ENCODE measurements around the gene SH2D6. TPM values are rescaled to one million over a fixed set of nuclear protein-coding genes. Genes with fewer than 3 reads are reported as not detected.

The SH2D6 gene
- total and polyA plus RNA-seq, 9 of the 15 experiments (the other 6 are each of a cell fraction or from before 2014, with no cell fraction given), result 0.07 to 0.76 (median 0.33) TPM; not detected in 2

DNA sequence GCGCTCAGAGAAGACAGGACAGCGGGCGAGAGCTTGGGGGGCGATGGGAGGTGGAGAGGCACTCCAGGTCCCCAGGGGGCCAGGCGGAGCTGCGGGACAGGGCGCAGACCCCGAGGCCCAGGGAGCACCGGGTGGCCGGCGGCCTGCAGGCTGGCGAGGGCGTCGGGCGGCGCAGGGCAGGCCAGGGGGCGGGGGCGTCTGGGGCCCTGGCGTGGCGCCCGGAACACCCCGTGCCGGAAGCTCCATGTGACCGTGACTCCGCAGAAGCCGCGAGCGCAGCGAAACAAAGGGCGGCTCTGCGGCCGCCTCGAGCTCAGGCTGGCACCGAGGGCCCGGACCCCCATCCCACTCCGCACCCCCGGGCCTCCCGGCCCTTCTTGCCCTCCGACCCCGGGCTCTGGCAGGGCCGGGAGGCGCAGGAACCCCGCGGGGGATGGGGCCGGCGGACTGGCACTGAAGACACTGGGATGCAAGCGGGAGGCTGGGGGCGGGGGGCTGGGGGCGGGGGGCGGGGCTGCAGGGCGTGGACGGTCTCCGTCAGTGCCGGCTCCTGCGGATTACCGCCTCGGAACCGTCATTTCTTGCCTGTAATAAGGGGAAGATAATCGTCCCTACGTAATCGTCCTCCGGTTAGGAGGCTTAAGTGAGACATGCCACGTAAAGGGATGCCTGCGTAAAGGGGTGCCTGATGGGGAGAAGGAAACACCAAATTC lies 19.1 kb downstream of the SH2D6 start:
- peak; percentile 81 for ATAC-seq
- Histone ChIP-seq H3K9ac (ENCODE audit: insufficient read depth in 1 of 2, low read depth in 2 of 2, low read length in 2 of 2) (peak overlapping the region; percentile 73 to 90), H3K27ac (ENCODE audit: extremely low read depth, low read depth, low read length) (peak overlapping the region; percentile 79), H3K36me3 (ENCODE audit: control insufficient read depth, insufficient read depth, low read length) (no peaks in the 10 kb centered on the region), H3K79me2 (ENCODE audit: control insufficient read depth, insufficient read depth, low read length) (no peaks in the 10 kb centered on the region; the same call in 2 of the 3 replicates), H3K4me1 (replicated peaks in 1 of 2; ENCODE audit: control insufficient read depth in 2 of 2, insufficient read depth in 2 of 2, low read length in 2 of 2) (peaks cover 28 to 52% of the 10 kb centered on the region in 2 experiments), H2AFZ (ENCODE audit: low read depth, low read length) (peak overlapping the region; percentile 86), H3K27me3 (ENCODE audit: control insufficient read depth in 2 of 2, insufficient read depth in 2 of 2, low read length in 2 of 2) (no peaks in the 10 kb centered on the region), H3K4me2 (ENCODE audit: insufficient read depth, low read length) (peak overlapping the region; percentile 81), H3K9me1 (ENCODE audit: control insufficient read depth, insufficient read depth, low read length) (no peaks in the 10 kb centered on the region), H3K9me3 (replicated peaks; ENCODE audit: control insufficient read depth, insufficient read depth, low read depth, low read length) (no peaks in the 10 kb centered on the region), H3K4me3 (peak overlapping the region; percentile 32), H4K20me1 (replicated peaks; ENCODE audit: control insufficient read depth, insufficient read depth, low read length) (no peaks in the 10 kb centered on the region)
- FAIRE-seq, result peak; percentile 61
- no TSS peak for BruUV-seq (replicated peaks)
- 21% methylated on average over 23 of the region's 64 CpGs for WGBS (ENCODE audit: insufficient coverage, low coverage, missing lambda C conversion rate)
- ChIA-PET POLR2A (interaction anchor here (0.5 to 63.9 kb wide), 17 partner anchors 7 to 761 kb away, joined by 3 to 1576 read pairs (median 4); partner anchors contain the start of genes ELMOD3, MAT2A and RETSAT), CTCF (ENCODE audit: low intra/inter-chr PET ratio) (no interaction called here)
- in situ Hi-C loops (cut with MboI) (no loop called here), intact Hi-C loops (cut with micrococcal nuclease) (loop anchor here (5.0 kb wide), 2 partner anchors 60 to 100 kb away; partner anchors contain the start of gene MAT2A)
- DNase-seq (ENCODE audit: extremely low read depth in 1 of 4, low spot score in 3 of 4), result peak; percentile 84 to 86 (median 86)
- TF ChIP-seq, protein P1, sequence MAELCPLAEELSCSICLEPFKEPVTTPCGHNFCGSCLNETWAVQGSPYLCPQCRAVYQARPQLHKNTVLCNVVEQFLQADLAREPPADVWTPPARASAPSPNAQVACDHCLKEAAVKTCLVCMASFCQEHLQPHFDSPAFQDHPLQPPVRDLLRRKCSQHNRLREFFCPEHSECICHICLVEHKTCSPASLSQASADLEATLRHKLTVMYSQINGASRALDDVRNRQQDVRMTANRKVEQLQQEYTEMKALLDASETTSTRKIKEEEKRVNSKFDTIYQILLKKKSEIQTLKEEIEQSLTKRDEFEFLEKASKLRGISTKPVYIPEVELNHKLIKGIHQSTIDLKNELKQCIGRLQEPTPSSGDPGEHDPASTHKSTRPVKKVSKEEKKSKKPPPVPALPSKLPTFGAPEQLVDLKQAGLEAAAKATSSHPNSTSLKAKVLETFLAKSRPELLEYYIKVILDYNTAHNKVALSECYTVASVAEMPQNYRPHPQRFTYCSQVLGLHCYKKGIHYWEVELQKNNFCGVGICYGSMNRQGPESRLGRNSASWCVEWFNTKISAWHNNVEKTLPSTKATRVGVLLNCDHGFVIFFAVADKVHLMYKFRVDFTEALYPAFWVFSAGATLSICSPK (IDR thresholded peaks at IDR 0.05; ENCODE audit: borderline replicate concordance), result no peak
- TF ChIP-seq ZNF174 (CRISPR knock-in tag; IDR thresholded peaks at IDR 0.05) (no peak), XRCC4 (IDR thresholded peaks at IDR 0.05; ENCODE audit: extremely low read depth, insufficient read depth, insufficient read length) (no peak), ZNF583 (CRISPR knock-in tag; IDR thresholded peaks at IDR 0.05) (peak; percentile 77), ZNF274 (IDR thresholded peaks at IDR 0.05; ENCODE audit: borderline replicate concordance, low read depth, low read length) (no peak), HDAC2 (IDR thresholded peaks at IDR 0.05) (no peak), TRIM28 (IDR thresholded peaks at IDR 0.05) (no peak), ZSCAN32 (CRISPR knock-in tag; IDR thresholded peaks at IDR 0.05) (no peak), ZNF140 (CRISPR knock-in tag; IDR thresholded peaks at IDR 0.05) (no peak), NR1H2 (CRISPR knock-in tag; IDR thresholded peaks at IDR 0.05) (no peak), SREBF1 (IDR thresholded peaks at IDR 0.05; ENCODE audit: borderline replicate concordance, low read depth, low read length) (no peak), SLC30A9 (CRISPR knock-in tag; IDR thresholded peaks at IDR 0.05) (no peak), CBX3 (IDR thresholded peaks at IDR 0.05; ENCODE audit: borderline replicate concordance in 1 of 2, low read length in 2 of 2) (no peak), CHD4 (IDR thresholded peaks at IDR 0.05; ENCODE audit: insufficient read depth, insufficient replicate concordance, low read depth, low read length, poor library complexity, severe bottlenecking) (no peak), RBM25 (IDR thresholded peaks at IDR 0.05; ENCODE audit: low read depth, low read length, severe bottlenecking) (no peak), ZNF408 (CRISPR knock-in tag; IDR thresholded peaks at IDR 0.05; ENCODE audit: low read depth) (no peak), ATF1 (CRISPR knock-in tag; IDR thresholded peaks at IDR 0.05) (0 out of 2 replicates have a peak, but pooled peaks have one; percentile 25), ATF1 (tag; IDR thresholded peaks at IDR 0.05) (peak; percentile 28), GABPB1 (CRISPR knock-in tag; IDR thresholded peaks at IDR 0.05) (no peak), FOXA1 (IDR thresholded peaks at IDR 0.05; ENCODE audit: borderline replicate concordance) (no peak), IFI16 (CRISPR knock-in tag; IDR thresholded peaks at IDR 0.05) (no peak)
- TF ChIP-seq, protein P2, sequence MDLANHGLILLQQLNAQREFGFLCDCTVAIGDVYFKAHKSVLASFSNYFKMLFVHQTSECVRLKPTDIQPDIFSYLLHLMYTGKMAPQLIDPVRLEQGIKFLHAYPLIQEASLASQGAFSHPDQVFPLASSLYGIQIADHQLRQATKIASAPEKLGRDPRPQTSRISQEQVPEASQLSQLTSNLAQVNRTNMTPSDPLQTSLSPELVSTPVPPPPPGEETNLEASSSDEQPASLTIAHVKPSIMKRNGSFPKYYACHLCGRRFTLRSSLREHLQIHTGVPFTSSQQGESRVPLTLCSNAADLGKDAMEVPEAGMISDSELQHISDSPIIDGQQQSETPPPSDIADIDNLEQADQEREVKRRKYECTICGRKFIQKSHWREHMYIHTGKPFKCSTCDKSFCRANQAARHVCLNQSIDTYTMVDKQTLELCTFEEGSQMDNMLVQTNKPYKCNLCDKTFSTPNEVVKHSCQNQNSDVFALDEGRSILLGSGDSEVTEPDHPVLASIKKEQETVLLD (IDR thresholded peaks at IDR 0.05), result no peak

Measured in K562 (cell line).